NCI-H345 treated with DMSO at 0.1 percent for 48 hours (cell line): ENCODE measurements around the gene TRIM10.
A peak's percentile ranks its signal among the peaks of the same experiment; 100 is the strongest.
"Not testable (repeated sequence)": the region's sequence is repeated elsewhere in the genome, so short reads cannot be mapped to it uniquely, and the experiment has no call there.

Experiments
- DNase-seq: peaks from one replicate; lab custom pipeline; 2025; ENCODE audit not compliant: unreplicated experiment; lab: John Stamatoyannopoulos, UW

TRIM10 gene

DNA sequence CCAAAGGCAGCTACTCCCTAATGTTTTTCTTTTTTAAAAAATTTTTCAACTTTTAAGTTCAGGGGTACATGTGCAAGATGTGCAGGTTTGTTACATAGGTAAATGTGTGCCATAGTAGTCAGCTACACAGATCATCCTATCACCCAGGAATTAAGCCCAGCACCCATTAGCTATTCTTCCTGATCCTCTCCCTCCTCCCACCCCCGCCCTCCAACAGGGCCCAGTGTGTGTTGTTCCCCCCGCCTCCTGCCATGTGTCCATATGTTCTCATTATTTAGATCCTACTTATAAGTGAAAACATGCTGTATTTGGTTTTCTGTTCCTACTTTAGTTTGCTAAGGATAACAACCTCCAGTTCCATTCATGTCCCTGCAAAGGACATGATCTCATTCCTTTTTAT is 14.8 kb upstream of the TRIM10 start:
- DNase-seq: no peak

DNA sequence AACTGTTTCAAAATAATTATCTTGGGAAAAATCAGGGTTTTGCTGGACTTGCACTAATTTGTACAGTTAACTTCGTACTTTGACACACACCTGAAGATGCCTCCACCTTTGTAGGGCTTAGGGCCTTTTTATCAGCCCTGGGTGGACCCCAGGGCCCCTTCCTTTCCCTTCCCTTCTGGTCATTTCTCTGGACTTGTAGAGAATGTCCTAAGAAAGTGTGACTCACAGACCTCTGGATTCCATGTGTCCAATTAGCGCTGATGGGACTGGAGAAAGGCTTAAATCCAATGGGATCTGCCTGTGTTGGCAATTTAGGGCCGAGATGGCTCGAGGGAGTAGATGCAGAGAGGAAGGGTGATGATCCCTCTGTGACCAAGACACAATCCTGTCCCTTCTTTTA is 11.7 kb upstream of the TRIM10 start:
- DNase-seq: no peak

DNA sequence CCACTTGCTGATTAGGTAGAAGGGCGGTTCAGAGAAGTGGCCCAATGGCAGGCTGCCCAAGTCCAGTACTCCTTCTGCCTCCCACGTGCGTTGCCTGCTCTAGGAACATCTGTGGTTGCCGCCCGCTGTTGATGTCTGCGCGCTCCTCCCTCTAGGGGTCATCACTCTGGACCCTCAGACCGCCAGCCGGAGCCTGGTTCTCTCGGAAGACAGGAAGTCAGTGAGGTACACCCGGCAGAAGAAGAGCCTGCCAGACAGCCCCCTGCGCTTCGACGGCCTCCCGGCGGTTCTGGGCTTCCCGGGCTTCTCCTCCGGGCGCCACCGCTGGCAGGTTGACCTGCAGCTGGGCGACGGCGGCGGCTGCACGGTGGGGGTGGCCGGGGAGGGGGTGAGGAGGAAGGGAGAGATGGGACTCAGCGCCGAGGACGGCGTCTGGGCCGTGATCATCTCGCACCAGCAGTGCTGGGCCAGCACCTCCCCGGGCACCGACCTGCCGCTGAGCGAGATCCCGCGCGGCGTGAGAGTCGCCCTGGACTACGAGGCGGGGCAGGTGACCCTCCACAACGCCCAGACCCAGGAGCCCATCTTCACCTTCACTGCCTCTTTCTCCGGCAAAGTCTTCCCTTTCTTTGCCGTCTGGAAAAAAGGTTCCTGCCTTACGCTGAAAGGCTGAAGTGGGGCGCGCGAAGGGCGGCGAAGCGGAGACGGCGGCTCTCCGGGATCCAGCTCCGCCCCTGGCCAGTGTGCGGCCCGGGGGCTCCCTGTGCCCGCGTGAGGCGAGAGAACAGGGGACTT is 10.9 kb upstream of the TRIM10 start:
- no peak for DNase-seq

DNA sequence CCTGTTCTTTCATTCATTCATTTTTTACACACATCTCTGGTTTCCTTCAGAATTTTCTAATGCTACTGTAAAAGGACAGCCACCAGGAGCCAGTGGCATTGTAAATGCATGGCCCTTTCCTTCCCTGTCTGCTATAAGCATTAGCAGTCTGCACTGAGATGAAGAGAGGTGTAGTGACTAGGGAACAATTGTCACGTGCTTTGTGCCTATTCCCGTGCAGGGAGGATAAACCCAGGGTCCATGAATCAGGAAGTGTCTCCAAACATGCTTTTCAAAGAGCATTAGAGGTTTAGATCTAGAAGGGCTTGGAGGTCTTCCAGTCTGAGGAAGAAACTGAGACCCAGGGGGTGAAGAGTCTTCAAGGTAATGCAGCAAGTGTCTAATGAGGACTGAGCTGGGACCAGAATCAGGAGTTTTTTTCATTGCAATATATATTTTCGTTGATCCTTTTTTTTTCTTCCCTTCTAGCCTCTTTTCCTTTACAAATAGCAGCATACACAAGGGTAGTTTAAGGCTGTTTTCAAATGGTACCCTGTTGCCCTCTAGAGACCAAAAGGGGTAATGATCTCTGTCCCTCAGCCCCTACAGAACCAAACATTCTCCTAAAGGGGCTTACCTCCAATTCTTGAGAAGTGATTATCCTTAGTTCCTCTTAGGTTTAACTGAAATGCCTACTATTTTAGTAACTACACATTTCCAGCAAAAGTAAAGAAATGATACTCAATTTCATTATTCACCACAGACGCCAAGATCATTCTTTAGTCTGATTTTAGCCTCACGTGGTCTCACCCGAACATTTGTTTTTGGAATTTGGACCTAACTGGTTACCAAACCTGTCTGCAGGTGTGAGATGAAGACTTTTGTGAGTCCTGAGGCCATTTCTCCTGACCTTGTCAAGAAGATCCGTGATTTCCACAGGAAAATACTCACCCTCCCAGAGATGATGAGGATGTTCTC is 8.9 kb upstream of the TRIM10 start:
- peak; percentile 39 for DNase-seq

DNA sequence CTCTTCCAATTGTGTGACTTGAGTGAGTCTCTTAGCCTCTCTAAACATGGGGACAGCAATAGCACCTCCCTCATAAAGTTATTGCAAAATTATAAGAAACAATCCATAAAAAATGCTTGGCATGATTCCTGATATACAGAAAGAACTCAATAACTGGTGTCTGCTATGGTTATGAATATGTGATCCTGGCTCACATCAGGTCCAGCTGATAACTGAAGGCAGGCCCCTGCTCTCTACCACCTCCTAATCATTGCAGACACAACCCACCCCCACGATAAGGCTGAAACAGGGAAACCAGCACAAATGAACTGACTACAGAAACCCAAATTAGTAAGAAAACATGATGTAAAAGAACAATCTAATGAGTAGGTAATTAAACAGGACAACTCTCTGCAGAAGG is 7.7 kb upstream of the TRIM10 start:
- no peak for DNase-seq

DNA sequence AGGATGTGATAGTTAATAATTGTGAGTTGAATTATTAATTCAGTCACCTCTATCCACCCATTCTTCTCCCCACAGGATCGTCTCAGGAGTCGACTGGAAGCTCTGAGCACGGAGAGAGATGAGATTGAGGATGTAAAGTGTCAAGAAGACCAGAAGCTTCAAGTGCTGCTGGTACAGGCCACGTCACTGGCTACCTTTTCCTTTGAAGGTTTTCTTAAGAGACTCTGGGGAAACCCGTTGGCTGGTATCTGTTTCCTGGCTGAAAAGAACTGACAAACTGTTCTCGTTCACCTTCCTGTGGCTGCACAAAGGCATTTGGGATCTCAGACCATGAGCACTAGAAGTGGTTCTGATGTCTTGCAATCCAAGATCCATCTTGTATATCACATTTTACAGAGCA is 6.1 kb upstream of the TRIM10 start:
- DNase-seq: no peak

DNA sequence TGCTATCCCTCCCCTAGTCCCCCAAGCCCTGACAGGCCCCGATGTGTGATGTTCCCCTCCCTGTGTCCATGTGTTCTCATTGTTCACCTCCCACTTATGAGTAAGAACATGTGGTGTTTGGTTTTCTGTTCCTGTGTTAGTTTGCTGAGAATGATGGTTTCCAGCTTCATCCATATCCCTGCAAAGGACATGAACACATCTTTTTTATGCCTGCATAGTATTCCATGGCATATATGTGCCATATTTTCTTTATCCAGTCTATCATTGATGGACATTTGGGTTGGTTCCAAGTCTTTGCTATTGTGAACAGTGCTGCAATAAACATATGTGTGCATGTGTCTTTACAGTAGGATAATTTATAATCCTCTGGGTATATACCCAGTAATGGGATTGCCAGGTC is 4.2 kb upstream of the TRIM10 start:
- not testable (repeated sequence) for DNase-seq

DNA sequence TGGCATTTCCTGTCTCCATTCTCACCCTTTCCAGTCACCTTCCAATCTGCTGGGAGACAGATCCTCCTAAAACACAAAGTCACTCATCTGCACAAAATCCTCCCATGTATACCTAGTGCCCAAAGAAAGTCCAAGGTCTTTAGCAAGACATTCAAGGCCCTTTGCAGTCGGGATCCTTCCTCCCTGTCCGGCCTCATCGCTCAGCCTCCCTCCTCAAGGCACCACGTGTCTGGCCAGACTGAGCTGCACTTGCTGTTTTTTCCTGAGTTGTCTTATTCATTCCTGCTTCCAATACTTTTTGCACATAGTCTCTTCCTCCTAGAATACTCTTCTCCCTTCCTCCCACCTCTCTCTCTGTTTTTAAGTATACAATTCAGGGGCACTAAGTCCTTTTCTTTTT is 3.7 kb upstream of the TRIM10 start:
- no peak for DNase-seq

DNA sequence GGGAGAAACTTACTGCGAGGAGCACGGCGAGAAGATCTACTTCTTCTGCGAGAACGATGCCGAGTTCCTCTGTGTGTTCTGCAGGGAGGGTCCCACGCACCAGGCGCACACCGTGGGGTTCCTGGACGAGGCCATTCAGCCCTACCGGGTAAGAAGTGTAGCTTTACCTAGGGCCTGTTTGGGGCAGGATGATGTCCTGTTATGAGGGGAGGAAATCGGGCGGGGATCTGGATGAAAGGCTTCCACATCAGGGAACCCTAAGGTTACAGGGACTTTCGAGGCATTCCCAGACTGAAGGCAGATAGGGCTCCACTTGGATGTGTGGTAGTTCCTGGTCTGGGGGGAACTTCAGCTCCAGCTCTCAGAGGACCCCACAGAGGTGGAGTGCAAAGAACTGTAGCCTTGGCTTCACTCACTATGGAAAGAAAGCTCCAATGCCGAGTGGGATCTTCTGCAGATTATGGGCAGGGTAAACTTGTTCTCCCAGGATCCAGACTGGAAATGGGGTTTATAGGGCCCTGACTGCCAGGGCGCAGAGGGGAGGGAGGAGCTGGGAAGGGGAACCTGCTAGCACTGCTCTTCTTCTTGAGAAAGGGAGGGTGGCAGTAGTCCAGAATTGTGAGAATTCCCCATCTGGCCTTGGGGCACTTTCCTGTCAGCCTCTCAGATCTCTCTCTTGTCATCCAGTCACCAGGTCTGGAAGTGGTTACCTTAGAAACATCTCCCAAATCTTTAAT is 3.1 kb upstream of the TRIM10 start:
- DNase-seq: no peak

DNA sequence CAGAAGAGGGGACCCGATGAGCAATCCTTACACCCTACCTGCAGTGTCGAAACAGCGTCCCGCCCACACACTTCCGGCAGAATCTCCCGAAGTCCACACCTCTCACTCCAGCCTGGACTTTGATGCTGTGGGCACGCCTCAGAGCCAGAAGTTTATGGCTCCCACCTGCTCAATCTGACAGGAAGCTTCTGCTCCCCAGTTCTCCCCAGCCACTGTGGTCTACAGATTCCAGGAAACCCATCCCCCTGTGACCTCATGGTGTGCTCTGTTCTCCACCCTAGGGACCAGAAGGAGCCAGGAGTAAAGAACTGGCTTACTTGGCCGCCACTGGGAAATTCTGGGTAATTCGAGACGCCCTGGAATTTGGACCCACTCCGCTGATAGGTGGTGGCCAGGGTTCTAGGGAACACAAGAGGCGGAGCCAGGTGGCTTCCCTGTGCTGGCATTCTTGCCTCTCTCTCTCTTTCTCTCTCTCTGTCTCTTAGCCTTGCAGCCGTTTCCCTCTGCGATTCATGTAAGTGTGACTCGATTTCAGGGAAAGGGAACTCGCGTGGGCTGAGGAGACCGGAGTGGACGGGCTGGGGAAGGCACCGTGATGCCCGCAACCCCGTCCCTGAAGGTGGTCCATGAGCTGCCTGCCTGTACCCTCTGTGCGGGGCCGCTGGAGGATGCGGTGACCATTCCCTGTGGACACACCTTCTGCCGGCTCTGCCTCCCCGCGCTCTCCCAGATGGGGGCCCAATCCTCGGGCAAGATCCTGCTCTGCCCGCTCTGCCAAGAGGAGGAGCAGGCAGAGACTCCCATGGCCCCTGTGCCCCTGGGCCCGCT is 2.3 kb upstream of the TRIM10 start, which contains the start of gene TRIM15:
TSS of gene TRIM15 (plus strand) at position 457 of the 828 bp plus-strand sequence. CDS start at position 596, 139 bp downstream.
- no peak for DNase-seq

DNA sequence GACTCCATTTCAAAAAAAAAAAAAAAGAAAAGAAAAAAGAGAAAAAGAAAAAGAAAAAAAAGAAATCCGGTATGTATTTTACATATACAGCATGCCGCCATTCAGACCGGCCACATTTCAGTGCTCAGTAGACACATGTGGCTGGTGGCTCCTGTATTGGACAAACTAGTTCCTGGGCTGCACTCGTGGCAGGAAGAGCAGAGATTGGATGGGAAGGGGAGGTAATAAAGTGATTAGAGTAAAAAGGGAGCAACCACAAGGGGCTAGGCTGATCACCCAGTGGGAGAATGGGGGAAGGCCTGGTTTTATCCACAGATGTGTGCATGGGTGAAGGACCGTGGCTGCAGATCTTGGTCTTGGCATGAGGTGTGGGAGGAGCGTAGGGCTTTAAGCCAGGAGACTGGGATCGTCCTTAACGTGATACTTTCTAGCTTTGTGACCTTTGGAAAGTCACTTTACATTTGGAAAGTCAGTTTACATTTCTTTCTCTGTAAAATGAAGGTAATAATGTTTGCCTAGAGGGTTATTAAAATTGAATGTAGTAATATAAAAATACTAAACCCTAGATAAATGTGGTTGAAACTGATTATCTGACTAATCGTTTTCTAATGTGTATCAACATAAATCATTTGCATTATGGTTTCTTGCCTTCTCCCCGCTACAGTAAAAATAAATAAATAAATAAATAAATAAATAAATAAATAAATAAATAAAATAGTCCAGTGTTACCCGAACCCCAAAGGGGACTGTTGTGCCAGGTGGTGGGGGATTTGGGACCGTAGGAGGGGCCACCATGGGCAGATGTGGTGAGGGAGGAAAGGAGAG is 1.5 kb upstream of the TRIM10 start:
- DNase-seq: no peak

DNA sequence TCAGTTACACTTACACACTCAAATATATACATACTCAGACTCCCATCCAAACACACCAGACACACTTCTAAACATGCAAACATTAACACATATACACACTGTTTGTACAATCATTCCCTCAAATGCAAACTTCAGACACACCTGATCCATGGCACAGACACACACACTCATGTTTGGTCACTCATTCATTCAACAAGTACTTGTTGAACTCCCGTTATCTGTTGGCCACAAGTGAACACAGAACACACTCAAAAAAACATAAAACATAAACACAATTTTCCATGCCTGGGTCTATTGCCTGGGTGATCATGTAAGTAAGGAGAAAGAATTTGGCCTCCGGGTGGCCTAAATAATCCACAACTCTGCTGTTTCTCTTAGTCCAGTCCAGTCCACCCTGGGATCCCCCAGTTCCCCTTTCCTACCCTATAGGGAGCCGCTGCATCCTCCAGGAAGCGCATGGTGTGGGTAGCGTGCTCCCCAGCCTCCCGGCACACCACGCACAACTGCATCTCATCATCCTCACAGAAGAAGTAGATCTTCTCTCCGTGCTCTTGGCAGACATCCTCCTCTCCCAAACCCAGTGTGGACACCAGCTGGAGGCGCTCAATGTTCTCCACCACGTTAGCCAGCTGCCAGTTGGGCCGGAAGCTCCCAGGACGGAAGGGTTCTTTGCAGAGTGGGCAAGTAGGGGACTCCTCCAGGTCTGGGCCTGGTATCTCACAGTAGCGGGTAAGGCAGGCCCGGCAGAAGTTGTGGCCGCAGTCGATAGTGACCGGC is 815 bp downstream of the TRIM10 start:
- DNase-seq: no peak

DNA sequence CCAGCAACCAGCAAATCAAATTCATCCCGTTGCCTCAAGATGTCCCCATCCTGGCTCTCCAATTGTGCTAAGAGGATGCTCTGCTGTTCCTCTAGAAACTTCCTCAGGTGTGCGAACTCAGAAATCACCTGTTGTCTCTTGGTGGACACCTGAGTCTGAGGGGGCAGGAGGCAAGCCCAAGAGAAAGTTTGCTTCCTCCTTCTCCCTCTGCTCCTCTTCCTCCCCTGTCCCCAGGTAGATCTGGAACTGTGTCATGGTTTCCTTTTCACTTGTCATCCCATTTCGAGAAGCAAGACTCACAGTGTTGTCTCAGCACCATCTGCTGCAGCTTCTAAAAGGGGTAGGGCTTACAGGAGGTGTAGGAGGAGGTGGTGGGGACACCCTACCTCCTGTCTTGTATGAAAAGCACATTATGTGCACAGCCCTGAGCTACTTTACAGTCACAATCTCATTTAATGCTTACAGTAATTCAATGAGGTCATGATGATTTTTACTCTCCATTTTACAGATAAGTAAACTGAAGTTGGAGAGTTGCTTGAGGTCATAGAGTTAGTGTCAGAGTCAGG is 2.5 kb downstream of the TRIM10 start:
- no peak for DNase-seq

DNA sequence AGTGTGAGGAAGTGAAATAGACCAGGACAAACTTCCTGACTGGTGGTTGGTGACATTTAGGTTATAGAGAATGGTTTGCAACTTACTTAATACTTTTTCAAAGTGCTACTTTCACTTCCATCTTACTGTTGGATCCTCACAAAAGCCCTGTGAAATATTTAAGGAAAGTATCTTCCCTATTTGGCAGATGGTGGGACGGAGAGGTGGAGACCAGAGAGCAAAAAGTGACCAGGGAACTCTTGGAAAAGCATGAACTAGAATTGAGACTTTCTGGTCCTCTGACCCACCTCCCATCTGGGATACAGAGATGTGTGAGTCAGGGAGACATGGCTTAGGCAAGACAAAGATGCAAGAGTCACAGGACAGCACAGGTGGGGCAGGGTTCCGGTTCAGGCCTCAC is 3.0 kb downstream of the TRIM10 start:
- DNase-seq: no peak

DNA sequence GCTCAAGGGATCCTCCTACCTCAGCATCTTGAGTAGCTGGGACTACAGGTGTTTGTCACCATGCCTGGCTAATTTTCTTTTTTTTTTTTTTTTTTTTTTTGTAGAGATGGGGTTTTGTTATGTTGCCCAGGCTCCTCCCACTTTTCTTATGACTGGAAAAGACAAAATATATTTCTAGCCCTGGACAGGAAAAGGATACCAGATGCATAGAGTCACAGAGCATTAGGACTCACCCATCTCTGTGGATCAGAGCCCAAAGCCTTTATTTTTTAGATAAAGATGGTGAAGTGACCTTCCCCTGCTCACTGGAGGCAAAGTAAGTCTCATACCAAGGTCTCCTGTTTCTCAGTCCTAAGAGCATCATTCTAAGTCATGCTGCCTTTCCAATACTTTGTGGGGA is 3.4 kb downstream of the TRIM10 start:
- no peak for DNase-seq

DNA sequence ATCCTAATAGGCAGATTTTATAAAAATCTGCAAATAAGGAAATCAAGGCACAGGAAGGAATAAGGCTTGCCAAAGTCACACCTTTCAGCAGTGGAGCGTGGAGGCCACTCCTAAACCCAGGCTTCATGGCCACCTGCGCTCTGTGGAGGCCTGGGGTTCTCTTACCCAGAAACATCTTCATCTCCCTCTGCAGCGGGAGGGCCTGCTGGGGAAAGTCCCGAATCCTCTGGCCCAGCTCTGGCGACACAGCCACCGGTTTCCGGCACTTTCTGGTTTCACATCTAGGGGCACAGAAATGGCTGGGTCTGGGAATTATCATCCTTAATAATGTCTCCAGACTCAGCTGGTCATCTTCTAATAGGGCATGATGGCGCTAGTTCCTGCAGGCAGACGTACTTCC is 4.2 kb downstream of the TRIM10 start:
- no peak for DNase-seq

DNA sequence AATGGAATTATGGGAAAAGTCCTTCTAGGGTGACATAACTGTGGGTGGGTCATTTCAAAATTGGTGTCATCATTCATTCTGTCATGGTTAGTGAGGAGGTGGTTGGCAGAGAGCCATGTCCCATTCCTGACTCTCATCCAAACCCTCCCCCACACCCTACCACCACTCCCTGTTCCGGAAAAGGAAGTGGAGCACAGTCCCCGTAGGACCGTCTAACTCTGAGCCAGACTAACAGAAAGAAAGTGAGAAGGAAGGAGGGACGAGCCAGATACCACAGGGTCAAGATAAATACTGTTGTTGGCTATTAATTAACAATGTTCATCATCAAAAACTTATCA is 4.8 kb downstream of the TRIM10 start:
- DNase-seq: no peak

DNA sequence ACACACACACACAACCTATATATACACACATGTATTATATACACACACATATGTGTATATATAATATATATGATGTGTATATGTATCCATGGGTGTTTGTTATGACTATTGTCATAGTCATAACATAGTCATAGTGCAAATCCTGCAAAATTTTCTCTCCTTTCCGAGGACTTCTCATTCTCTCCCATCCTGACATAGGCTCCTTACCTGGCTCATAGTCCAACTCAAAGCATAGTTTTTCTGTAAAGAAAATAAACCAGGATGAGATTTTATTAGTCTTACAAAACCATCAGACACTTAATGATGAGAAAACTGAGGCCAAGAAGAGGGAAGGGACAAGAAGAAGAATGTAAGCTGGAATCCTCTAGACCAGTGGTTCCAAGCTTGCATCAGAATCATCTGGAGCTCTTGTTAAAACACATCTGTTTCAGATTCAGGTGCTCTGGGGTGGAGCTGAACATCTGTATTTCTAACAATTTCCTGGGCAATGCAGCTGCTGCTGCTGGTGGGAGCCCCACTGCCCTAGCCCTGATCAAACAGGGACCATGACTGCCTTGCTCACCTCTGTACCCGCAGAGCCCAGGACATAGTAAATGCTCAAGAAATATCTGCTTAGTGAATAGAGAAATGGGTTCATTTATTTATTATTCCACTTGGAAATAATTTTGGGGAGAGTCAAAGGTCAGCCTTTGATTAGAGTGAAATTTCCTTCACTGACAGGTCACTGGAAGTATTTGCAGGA is 5.3 kb downstream of the TRIM10 start:
- DNase-seq: no peak
